Activated gamma-delta T cell treated with anti-CD3 and anti-CD28 coated beads, Interleukin-2, amount 50 U/mL, for 16 hours (primary cell): Measurements from ENCODE around the gene TMEM121.
"Not testable (repeated sequence)": the region's sequence is repeated elsewhere in the genome, so short reads cannot be mapped to it uniquely, and the experiment has no call there.

Experiments
- DNase-seq: peaks from one replicate; pipeline ENCODE4 v3.0.0-alpha.2; 2020; ENCODE audit warnings: low read depth

The TMEM121 gene

GRCh38 chr14:105570482-105570881, 44.1 kb downstream of the TMEM121 start:
- no peak for DNase-seq

GRCh38 chr14:105571181-105571951, 45.0 kb downstream of the TMEM121 start:
- not testable (repeated sequence) for DNase-seq

GRCh38 chr14:105572063-105572462, 45.7 kb downstream of the TMEM121 start:
- DNase-seq = not testable (repeated sequence)

- not testable (repeated sequence) for DNase-seq
These were observed 47.5 kb downstream of the TMEM121 start for GRCh38 chr14:105573841-105574240.

- DNase-seq = not testable (repeated sequence)
These were observed 48.0 kb downstream of the TMEM121 start for GRCh38 chr14:105574411-105574810.

- not testable (repeated sequence) for DNase-seq
These were observed 48.8 kb downstream of the TMEM121 start for GRCh38 chr14:105575016-105575700.

- DNase-seq = no peak
These were observed 50.2 kb downstream of the TMEM121 start for GRCh38 chr14:105576525-105577088.

- no peak for DNase-seq
These were observed 51.0 kb downstream of the TMEM121 start for GRCh38 chr14:105577314-105577861.

GRCh38 chr14:105578070-105578469, 51.7 kb downstream of the TMEM121 start:
- no peak for DNase-seq

- not testable (repeated sequence) for DNase-seq
These were observed 52.8 kb downstream of the TMEM121 start for GRCh38 chr14:105579221-105579620.
